Endometrium (tissue), 2 donors: ENCODE data around the gene MSH3.
"Not testable (repeated sequence)": the region's sequence is repeated elsewhere in the genome, so short reads cannot be mapped to it uniquely, and the experiment has no call there.

Experiments
- FAIRE-seq: peaks from 2 replicates; lab custom pipeline; 2012; peaks lifted over from hg19 to GRCh38; lab: Jason Lieb, UNC
- donor health status: control.
- donor health status: control.

MSH3 gene

DNA sequence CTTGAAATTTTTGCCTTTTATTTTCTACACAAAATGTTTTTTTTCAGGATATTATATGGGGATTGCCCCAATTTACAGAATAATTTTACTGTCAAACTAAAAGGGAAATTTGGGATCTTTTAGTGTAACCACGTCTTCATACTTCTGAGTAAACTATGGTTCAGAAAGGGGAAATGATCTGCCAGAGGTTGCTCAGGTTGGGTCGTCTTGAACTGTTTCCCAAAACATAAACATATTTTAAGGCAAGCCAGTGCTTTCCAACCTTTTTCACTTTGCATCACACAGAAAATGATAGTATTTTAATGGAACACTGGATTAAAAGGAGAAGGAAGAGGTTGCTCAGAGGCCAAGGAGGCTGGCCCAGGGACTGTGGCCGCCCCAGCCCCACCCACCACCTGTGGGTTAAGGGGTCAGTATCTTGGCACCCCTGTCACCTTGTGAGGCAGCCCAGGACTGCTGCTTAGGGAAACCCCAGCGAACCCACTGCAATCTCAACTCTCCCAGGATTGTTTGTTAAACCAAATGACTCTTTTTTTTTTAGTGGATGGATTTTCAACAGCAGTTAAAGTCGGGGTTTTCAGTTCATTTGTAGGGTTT, 143.1 kb downstream of the MSH3 start:
- FAIRE-seq, result no peak

DNA sequence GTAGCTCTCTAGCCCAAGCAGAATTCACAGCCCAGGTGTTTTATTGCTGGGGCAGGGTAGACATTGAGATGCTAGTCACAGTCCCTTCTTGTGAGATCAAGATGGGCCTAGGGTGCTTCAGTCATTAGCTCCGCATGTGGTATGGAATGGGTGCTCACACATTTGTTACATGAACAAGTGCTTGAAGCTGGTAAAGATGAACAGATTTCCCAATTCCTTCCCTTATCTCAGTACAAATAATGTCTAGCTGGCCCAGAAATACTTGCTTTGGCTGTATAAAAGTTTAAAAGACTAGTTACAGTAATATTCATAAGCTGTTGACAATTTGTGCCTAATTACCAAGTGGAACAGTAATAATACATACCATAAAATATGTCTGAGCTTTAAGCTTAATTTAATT, 143.7 kb downstream of the MSH3 start:
- FAIRE-seq, result no peak

DNA sequence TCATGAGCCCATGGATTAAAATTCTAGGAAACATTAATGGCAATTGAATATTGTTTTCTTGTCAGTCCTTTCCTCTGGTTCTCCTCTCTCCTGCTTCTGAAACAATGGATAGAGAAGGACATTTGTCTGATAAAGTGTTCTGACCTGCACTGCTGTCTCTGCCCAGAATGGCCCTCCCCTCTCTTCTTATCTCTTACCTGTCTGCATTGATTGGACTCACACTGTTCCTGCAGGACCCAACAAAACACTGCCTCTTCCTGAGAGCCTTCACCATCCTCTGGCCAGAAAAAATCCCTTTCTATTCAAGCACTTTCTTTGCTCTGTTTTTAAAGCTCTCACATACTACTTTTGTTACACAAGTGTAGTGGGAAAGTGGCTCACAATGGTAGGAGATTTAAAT, 144.2 kb downstream of the MSH3 start:
- no peak for FAIRE-seq

DNA sequence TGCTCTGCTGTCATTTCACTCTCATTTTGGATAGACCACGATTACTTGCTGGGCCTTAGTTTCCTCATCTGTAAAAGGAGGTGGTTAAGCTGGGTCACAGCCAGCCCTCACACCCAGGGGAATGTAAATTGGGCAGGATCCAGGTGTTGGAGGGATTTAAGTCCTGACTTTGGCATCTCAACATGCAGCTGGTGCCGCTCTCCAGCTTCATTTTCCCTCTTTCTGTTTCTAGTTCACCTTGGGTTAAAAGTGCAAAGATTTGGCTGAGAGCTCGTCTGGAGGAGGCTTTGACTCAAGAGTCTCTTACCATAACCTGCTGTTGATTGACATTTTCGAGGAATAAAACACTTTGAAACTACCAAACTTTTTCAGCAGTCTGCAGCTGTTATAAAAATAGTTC, 144.6 kb downstream of the MSH3 start:
- no peak for FAIRE-seq

DNA sequence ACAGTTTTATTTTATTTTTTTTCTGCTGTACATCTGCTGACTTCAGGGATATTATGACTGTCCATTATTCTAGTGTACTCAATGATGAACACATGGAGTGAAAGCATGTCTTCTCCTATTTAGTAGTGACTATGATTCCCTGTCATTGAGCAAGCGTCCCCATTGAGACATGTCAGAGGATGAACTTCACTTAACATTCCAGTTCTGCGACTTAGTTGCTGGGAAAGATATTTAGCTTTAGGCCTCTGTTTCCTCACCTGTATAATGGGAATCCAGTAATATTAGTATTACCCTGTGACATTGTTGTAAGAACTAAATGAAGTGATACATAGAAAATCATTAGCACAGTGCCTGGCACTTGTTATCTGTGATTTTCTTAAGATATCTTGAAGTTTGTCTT, 145.1 kb downstream of the MSH3 start:
- no peak for FAIRE-seq

DNA sequence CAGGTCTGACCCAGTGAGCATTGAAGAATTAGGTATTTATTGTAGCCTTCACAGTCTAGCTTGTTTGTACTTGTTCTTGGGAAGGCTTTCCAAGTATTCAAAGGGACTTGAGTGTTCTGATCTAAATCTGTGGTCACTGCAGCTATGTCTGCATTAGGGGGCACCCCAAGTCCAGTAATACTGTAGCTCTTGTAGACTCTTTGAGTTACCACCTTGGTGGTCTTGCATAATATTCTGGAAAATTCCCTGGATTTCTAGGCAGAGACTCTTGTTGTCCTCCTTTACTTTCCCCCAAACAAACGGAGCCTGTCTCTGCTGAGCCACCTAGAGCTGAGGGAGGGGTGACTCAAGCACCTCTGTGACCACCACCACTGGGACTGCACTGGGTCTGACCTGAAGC, 149.9 kb downstream of the MSH3 start:
- FAIRE-seq, result no peak

DNA sequence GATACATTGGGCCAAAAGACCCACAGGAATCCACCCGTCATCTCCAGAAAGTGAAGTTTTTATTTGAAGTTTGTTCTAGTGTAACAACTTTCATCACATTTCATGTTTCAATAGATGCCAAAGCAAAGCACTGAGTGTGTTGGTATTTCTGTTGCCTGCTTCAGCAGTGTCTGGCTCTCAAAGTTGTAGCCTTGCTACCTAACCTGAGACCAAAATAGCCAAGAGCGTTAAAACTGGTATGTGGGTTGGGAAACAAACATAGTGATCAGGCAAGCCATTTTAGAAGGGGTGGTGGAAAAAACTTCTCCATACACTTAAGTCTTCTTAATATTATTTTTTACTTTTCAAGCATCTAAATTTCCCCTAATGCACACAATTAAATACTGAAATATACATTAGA, 150.6 kb downstream of the MSH3 start:
- FAIRE-seq, result no peak

DNA sequence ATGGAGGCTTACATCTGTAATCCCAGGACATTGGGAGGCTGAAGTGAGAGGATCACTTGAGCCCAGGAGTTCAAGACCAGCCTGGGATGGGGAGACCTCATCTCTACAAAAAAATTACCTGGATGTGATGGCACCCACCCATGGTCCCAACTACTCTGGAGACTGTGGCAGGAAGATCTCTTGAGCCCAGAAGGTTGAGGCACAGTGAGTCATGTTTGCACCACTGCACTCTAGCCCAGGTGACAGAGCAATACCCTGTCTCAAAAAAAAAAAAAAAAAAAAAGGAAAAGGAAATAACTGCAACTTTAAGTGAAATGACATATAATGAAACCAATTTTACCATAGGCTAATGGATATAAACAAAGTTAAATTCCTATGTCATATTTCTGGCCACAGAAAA, 152.5 kb downstream of the MSH3 start:
- no peak for FAIRE-seq

DNA sequence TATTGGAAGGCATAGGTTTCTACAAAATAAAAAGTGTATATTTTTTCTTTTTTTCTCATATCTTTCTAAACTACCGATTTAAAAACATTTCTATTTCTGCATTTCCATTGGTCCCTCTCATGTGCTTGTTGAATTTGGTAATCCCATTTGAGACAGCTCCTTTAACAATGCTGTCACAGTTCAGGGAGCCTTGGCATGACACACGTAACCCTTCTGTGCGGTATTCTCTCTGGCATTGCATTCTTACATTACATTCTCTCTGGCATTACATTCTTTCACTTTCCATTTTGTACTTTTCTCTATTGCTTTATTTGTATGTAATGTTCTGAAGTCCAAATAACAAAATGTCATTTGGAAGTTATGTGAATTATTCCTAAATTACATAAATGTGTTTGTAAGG, 155.0 kb downstream of the MSH3 start:
- peak; percentile 8 for FAIRE-seq

DNA sequence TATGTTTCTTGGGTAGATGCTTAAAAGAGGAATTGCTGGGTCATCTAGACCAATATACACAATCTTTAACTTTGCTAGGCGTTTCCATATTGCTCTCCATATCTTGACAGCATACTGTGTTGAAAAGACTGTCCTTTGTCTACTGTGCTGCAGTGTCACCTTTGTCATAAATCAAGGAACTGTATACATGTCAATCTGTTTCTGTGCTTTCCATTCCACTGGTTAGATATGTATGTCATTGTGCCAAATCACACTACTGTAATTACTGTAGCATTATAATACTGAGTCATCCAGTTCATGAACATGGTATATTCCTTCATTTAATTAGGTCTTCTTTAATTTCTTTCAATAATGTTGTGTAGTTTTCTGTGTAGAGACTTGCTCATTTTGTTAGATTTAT, 156.0 kb downstream of the MSH3 start:
- no peak for FAIRE-seq

DNA sequence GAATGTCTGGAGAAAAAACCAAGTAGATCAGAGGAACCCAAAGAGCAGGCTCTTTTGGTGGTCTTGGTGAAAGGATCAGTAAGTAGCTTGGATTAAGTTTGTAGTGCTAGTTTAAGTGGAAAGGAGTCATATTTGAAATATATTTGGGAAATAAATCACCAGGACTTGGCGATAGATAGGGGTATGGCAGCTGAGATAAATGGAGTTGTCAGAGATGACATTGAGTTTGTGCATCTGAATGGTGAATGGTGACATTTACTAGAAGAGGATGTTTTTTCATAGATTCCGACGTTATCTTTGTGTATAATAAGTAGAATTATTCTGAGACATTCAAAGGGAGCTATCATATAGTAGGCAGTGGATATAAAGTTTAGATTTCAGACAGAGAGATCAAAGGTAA, 162.1 kb downstream of the MSH3 start:
- FAIRE-seq, result no peak

DNA sequence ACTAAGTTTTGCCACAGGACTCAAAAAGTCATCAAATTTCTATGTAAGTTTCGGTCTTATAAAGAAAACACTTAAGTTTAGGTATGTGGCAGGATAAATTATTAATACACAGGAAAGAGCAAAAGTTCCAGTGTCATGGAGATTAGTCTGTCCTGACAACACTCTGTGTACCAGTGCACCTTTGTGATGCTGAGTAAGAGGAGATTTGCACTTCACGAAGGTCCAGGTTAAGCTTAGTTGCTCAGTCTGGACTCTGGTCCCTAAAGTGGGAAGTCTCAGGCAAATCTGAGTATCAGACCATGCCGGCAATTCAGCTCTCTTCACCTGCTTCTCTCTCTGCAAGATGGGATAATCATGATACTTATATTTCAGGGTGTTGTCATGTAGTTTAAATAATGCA, 166.2 kb downstream of the MSH3 start:
- FAIRE-seq, result no peak

DNA sequence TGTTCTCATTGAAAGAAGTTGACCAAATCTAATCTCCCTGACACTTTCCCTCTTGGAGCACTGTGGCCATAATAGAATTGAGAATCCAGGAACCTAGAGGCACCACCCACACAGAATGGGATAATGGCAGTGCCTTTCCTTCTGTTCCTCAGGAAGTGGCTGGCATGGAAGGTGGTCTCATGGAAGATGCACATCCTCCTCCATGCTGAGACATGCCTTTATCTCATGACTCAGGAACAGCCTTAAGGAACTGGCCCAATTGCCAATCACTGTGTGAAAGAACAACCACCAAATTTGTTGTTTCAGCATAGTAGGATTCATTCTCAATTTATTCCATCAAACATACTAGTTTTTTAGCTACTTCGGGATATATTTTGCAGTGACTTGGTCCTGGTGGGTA, 168.2 kb downstream of the MSH3 start:
- FAIRE-seq, result no peak

DNA sequence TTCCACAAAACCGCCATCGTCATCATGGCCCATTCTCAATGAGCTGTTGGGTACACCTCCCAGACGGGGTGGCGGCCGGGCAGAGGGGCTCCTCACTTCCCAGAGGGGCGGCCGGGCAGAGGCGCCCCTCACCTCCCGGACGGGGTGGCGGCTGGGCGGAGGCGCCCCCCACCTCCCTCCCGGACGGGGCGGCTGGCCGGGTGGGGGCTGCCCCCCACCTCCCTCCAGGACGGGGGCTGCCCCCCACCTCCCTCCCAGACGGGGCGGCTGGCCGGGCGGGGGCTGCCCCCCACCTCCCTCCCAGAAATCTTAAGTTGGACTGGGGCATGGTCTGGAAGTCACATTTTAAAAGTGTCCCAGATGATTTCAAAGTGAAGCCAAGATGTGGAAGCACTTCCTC, 169.7 kb downstream of the MSH3 start:
- not testable (repeated sequence) for FAIRE-seq

DNA sequence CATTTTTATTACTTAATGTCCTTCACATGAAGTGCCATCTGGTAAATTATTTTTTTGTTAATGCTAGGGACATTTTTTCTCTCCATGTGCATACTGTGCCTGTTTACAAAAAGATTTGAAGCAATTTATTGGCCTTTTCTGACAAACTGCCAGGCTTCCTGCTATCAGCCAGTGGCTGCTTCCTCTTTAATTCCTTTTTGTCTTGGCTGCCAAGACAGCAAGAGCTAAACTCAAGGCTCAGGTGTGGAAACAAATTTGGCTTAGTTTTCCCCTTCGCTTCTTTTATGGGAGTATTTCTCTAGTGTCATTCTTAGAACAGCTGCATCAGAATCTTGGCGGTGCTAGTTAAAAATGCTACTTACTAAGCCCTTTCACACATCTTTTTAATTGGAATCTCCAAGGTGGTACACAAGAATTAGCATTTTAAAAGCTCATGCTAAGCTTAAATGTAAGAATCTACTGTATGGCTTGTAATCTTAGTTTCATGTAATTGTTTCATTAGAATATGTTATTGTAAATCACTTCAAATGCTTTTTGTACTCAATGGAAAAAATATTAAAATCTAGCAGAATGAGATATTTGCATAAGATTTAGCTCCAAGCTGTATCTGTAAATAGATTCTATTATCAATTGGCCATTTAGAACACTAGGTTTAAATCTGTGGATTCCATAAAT, 171.5 kb downstream of the MSH3 start:
- peak; percentile 18 for FAIRE-seq

DNA sequence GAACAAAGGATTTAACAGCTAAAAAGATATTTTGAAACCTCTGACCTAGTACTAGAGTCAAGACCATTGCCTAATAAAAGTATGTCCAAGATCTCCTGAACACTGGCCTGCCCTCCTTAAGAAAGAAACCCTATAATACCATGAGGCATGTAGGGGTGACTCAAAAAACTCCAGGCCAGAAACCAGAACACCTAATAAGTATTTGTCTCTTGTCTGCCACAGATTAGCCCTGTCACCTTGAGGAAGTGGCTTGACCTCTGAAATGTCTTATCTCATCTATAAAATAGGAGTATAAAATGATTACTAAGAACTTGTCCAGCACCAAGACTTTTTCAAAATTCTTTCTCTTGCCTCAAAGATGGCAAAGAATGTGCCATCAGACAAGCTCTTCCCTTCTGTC, 180.3 kb downstream of the MSH3 start:
- FAIRE-seq, result no peak

DNA sequence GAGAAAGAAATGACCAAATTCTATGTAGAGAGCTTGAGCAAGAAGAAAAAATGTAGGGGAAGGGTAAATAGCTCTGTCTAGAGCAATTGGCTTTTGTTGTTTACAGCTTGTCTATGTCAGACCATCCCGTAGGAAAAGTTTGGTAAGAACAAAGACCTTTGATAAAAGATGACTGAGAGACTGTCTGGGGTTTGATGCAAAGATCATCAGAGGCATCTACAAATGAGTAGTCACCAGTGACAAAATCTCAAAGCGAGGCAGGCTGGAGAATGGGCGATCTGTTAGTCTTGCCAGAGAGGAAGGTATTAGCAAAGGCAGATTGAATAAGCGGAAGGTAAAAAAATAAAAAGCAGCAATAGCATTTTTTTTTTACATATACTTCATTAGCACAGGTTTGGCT, 180.7 kb downstream of the MSH3 start:
- no peak for FAIRE-seq

DNA sequence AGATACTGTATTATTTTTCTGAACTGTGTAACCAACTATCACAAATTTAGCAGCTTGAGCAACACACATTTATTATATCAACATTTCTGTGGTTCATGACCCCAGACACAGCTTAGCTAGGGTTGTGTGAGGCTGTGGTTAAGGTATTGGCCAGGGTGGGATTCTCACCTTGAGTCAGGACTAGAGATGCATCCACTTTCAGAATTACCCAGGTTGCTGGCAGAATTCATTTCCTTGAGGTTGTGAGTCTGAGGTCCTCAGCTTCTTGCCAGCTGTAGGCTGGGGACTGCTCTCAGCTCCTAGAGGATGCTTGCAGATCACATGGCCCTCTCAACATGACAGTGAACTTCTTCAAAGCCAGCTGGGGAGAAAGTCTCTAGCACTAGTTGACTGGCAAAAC, 183.2 kb downstream of the MSH3 start:
- FAIRE-seq, result no peak

DNA sequence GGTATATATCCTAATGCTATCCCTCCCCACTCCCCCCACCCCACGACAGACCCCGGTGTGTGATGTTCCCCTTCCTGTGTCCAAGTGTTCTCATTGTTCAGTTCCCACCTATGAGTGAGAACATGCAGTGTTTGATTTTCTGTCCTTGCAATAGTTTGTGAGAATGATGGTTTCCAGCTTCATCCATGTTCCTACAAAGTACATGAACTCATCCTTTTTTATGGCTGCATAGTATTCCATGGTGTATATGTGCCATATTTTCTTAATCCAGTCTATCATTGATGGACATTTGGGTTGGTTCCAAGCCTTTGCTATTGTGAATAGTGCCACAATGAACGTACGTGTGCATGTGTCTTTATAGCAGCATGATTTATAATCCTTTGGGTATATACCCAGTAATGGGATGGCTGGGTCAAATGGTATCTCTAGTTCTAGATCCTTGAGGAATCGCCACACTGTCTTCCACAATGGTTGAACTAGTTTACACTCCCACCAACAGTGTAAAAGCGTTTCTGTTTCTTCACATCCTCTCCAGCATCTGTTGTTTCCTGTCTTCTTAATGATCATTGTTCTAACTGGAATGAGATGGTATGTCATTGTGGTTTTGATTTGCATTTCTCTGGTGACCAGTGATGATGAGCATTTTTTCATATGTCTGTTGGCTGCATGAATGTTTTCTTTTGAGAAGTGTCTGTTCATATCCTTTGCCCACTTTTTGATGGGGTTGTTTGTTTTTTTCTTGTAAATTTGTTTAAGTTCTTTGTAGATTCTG, 186.8 kb downstream of the MSH3 start:
- FAIRE-seq, result not testable (repeated sequence)

DNA sequence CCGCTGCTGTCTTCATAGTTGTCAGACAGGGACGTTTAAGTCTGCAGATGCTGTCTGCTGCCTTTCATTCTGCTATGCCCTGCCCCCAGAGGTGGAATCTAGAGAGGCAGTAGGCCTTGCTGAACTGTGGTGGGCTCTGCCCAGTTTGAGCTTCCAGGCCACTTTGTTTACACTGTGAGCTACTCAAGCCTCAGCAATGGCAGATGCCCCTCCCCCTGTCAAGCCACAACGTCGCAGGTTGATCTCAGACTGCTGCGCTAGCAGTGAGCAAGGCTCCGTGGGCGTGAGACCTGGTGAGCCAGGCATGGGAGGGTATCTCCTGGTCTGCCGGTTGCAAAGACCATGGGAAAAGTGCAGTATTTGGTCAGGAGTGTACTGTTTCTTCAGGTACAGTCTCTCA, 192.0 kb downstream of the MSH3 start:
- FAIRE-seq, result not testable (repeated sequence)

DNA sequence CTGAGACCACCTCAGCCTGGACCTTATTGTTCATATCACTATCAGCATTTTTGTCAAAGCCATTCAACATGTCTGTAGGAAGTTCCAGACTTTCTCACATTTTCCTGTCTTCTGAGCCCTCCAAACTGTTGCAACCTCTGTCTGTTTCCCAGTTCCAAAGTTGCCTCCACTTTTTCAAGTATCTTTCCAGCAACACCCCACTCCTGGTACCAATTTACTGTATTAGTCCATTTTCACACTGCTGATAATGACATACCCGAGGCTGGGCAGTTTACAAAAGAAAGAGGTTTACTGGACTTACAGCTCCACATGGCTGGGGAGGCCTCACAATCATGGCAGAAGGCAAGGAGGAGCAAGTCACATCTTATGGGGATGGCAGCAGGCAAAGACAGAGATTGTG, 195.7 kb downstream of the MSH3 start:
- not testable (repeated sequence) for FAIRE-seq

DNA sequence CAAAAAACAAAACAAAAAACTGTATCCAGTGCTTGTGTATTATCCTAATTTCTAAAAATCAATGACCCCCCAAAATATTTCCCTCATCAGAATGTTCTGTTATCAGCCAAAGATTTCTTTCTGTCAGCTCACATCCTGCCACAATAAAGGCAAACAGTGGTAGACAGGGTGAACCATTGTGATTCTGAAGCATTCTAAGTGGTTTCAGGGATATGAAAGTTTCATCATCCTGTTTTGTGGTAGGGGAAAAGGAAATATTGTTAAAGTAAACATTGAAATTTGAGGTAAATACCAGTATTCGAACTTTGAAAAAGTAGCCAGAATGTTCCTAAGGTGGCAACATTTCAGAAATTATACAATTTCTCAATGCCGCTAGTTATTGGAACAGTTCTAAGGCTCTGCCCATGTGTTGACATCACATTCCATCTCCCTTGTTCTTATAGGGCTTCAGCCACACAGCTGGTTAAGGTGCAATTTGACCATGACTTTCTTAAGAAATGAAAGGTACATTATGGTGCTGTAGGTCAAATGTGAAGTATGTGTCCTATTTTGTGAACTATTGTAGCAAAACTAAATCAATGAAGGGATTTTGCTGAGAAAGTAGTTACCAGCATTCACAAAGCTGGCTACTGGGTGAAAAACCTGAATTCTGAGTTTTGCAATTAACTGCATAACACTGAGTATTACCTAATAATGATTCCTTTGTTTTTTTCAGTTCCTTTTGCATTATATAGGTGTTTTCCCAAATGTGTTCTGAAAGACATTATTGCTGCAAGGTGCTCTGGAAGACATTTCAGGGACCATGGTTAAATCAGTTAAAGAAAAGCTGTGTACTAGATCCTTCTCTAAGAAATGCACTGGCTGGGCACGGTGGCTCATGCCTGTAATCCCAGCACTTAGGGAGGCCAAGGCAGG, 198.1 kb downstream of the MSH3 start:
- no peak for FAIRE-seq

DNA sequence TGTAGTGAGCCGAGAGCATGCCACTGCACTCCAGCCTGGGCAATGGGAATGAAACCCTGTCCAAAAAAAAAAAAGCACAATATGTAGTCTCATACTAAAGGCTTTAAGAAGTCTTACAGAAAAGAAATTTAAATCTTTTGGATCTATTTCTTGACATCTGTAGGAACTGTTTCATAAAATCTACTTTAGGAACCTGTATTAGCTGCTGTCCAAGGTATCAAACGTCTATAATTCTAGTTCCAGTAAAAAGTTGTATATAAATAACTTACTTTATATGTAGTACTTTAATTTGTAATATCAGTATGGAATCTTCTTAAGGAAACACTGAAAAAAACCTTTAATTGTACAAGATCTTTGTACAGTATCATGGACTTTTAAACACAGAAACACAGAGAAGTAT, 199.0 kb downstream of the MSH3 start:
- FAIRE-seq, result no peak
